ENCODE results near the gene CREB1.
A peak's percentile ranks its signal among the peaks of the same experiment; 100 is the strongest.

CREB1 gene

GRCh38 chr2:207549145-207549544 is 19.4 kb downstream of the CREB1 start:
- H3K36me3 Mint-ChIP-seq: peaks cover 28% of the 10 kb centered on the region
- H3K4me1 Mint-ChIP-seq: peaks cover 54% of the 10 kb centered on the region
- no peaks in the 10 kb centered on the region for H3K9me3 Mint-ChIP-seq
- no peak overlapping the region for H3K27ac Mint-ChIP-seq
- no peaks in the 10 kb centered on the region for H3K27me3 Mint-ChIP-seq
- H3K4me3 Mint-ChIP-seq: no peak overlapping the region
- no peak for ATAC-seq

- Mint-ChIP-seq H3K27me3 (no peaks in the 10 kb centered on the region), H3K36me3 (peaks cover 52% of the 10 kb centered on the region)
- no peak for ATAC-seq
Observed at GRCh38 chr2:207558079-207558491, 28.3 kb downstream of the CREB1 start.

GRCh38 chr2:207561386-207562080 is 31.8 kb downstream of the CREB1 start:
- Mint-ChIP-seq H3K9me3 (no peaks in the 10 kb centered on the region), H3K27me3 (no peaks in the 10 kb centered on the region), H3K27ac (no peak overlapping the region), H3K4me1 (peaks cover 20% of the 10 kb centered on the region), H3K36me3 (peaks cover 66% of the 10 kb centered on the region), H3K4me3 (no peak overlapping the region)
- no peak for ATAC-seq

More at GRCh38 chr2:207558079-207558491, 28.3 kb downstream of the CREB1 start:
- no peak overlapping the region for H3K4me3 Mint-ChIP-seq
- no peak overlapping the region for H3K27ac Mint-ChIP-seq
- H3K9me3 Mint-ChIP-seq: no peaks in the 10 kb centered on the region
- H3K4me1 Mint-ChIP-seq: peaks cover 40% of the 10 kb centered on the region

GRCh38 chr2:207565736-207566500 is 36.2 kb downstream of the CREB1 start:
- H3K9me3 Mint-ChIP-seq: no peaks in the 10 kb centered on the region

GRCh38 chr2:207567671-207568070 is 37.9 kb downstream of the CREB1 start:
- Mint-ChIP-seq H3K27me3 (no peaks in the 10 kb centered on the region), H3K9me3 (no peaks in the 10 kb centered on the region), H3K27ac (no peak overlapping the region), H3K4me3 (no peak overlapping the region), H3K4me1 (peaks cover 12% of the 10 kb centered on the region), H3K36me3 (peaks cover 64% of the 10 kb centered on the region)
- no peak for ATAC-seq

More at GRCh38 chr2:207565736-207566500, 36.2 kb downstream of the CREB1 start:
- ATAC-seq: no peak
- Mint-ChIP-seq H3K27me3 (no peaks in the 10 kb centered on the region), H3K4me3 (no peak overlapping the region), H3K36me3 (peaks cover 65% of the 10 kb centered on the region), H3K27ac (no peak overlapping the region), H3K4me1 (peaks cover 13% of the 10 kb centered on the region)

- H3K4me3 Mint-ChIP-seq: no peak overlapping the region
- peaks cover 58% of the 10 kb centered on the region for H3K36me3 Mint-ChIP-seq
- ATAC-seq: no peak
- H3K27me3 Mint-ChIP-seq: no peaks in the 10 kb centered on the region
- H3K4me1 Mint-ChIP-seq: peaks cover 8% of the 10 kb centered on the region
- H3K27ac Mint-ChIP-seq: no peak overlapping the region
- no peaks in the 10 kb centered on the region for H3K9me3 Mint-ChIP-seq
Observed at GRCh38 chr2:207571370-207571769, 41.6 kb downstream of the CREB1 start.

GRCh38 chr2:207584952-207585351 is 55.2 kb downstream of the CREB1 start:
- H3K36me3 Mint-ChIP-seq: peaks cover 88% of the 10 kb centered on the region
- peaks cover 17% of the 10 kb centered on the region for H3K9me3 Mint-ChIP-seq
- H3K27ac Mint-ChIP-seq: no peak overlapping the region
- H3K4me1 Mint-ChIP-seq: peaks cover 16% of the 10 kb centered on the region
- no peaks in the 10 kb centered on the region for H3K27me3 Mint-ChIP-seq
- no peak overlapping the region for H3K4me3 Mint-ChIP-seq
- ATAC-seq: no peak

- no peaks in the 10 kb centered on the region for H3K27me3 Mint-ChIP-seq
- peaks cover 16% of the 10 kb centered on the region for H3K4me1 Mint-ChIP-seq
- peaks cover 17% of the 10 kb centered on the region for H3K9me3 Mint-ChIP-seq
- H3K36me3 Mint-ChIP-seq: peaks cover 94% of the 10 kb centered on the region
- H3K4me3 Mint-ChIP-seq: no peak overlapping the region
- H3K27ac Mint-ChIP-seq: no peak overlapping the region
- no peak for ATAC-seq
Observed at GRCh38 chr2:207587305-207587704, 57.5 kb downstream of the CREB1 start.

- Mint-ChIP-seq H3K27ac (no peak overlapping the region), H3K4me1 (peaks cover 24% of the 10 kb centered on the region), H3K4me3 (no peak overlapping the region), H3K36me3 (peaks cover 99% of the 10 kb centered on the region), H3K27me3 (no peaks in the 10 kb centered on the region), H3K9me3 (peaks cover 17% of the 10 kb centered on the region)
- peak; percentile 41 for ATAC-seq
Observed at GRCh38 chr2:207589143-207589542, 59.4 kb downstream of the CREB1 start.

- H3K27me3 Mint-ChIP-seq: no peaks in the 10 kb centered on the region
- peaks cover 73% of the 10 kb centered on the region for H3K36me3 Mint-ChIP-seq
- H3K4me1 Mint-ChIP-seq: peaks cover 30% of the 10 kb centered on the region
- H3K4me3 Mint-ChIP-seq: no peak overlapping the region
- peaks cover 12% of the 10 kb centered on the region for H3K9me3 Mint-ChIP-seq
- no peak for ATAC-seq
- H3K27ac Mint-ChIP-seq: no peak overlapping the region
Observed at GRCh38 chr2:207593277-207593676, 63.5 kb downstream of the CREB1 start.

GRCh38 chr2:207594264-207594663 is 64.5 kb downstream of the CREB1 start:
- peaks cover 21% of the 10 kb centered on the region for H3K4me1 Mint-ChIP-seq
- no peaks in the 10 kb centered on the region for H3K27me3 Mint-ChIP-seq
- H3K27ac Mint-ChIP-seq: peak overlapping the region; percentile 27
- H3K36me3 Mint-ChIP-seq: peaks cover 64% of the 10 kb centered on the region
- H3K9me3 Mint-ChIP-seq: peaks cover 3% of the 10 kb centered on the region
- ATAC-seq: no peak
- H3K4me3 Mint-ChIP-seq: no peak overlapping the region

GRCh38 chr2:207594731-207595130 is 65.0 kb downstream of the CREB1 start:
- H3K9me3 Mint-ChIP-seq: peaks cover under 1% of the 10 kb centered on the region
- peak; percentile 50 for ATAC-seq
- H3K4me3 Mint-ChIP-seq: no peak overlapping the region
- peaks cover 59% of the 10 kb centered on the region for H3K36me3 Mint-ChIP-seq
- H3K27ac Mint-ChIP-seq: peak overlapping the region; percentile 27
- H3K27me3 Mint-ChIP-seq: no peaks in the 10 kb centered on the region
- peaks cover 17% of the 10 kb centered on the region for H3K4me1 Mint-ChIP-seq

GRCh38 chr2:207599636-207600035 is 69.9 kb downstream of the CREB1 start:
- peaks cover 2% of the 10 kb centered on the region for H3K9me3 Mint-ChIP-seq
- H3K27ac Mint-ChIP-seq: no peak overlapping the region
- no peak for ATAC-seq
- H3K4me1 Mint-ChIP-seq: peaks cover 18% of the 10 kb centered on the region
- peaks cover 36% of the 10 kb centered on the region for H3K36me3 Mint-ChIP-seq
- H3K4me3 Mint-ChIP-seq: no peak overlapping the region
- H3K27me3 Mint-ChIP-seq: no peaks in the 10 kb centered on the region

- Mint-ChIP-seq H3K4me3 (no peak overlapping the region), H3K36me3 (peaks cover 39% of the 10 kb centered on the region), H3K27ac (no peak overlapping the region), H3K4me1 (peaks cover 20% of the 10 kb centered on the region), H3K27me3 (no peaks in the 10 kb centered on the region), H3K9me3 (peaks cover 3% of the 10 kb centered on the region)
- ATAC-seq: no peak
Observed at GRCh38 chr2:207600231-207600630, 70.5 kb downstream of the CREB1 start.

- Mint-ChIP-seq H3K36me3 (peaks cover 40% of the 10 kb centered on the region), H3K4me1 (peaks cover 30% of the 10 kb centered on the region), H3K4me3 (no peak overlapping the region), H3K27me3 (no peaks in the 10 kb centered on the region), H3K27ac (peak overlapping the region; percentile 9), H3K9me3 (peaks cover 3% of the 10 kb centered on the region)
- ATAC-seq: no peak
Observed at GRCh38 chr2:207601774-207602173, 72.0 kb downstream of the CREB1 start.

- no peak for ATAC-seq
- Mint-ChIP-seq H3K4me3 (no peak overlapping the region), H3K36me3 (peaks cover 49% of the 10 kb centered on the region), H3K9me3 (peaks cover 3% of the 10 kb centered on the region), H3K4me1 (peaks cover 30% of the 10 kb centered on the region), H3K27ac (peak overlapping the region; percentile 9), H3K27me3 (no peaks in the 10 kb centered on the region)
Observed at GRCh38 chr2:207603486-207603885, 73.7 kb downstream of the CREB1 start.

All from stimulated activated memory B cell treated with anti-CD40 and anti-IgM and Interleukin-4, amounts not matched to agents 10 μg/mL and 1 μg/mL and 100 μg/mL, for 72 hours (primary cell).